ENCODE data around the gene SP1.

DNA sequence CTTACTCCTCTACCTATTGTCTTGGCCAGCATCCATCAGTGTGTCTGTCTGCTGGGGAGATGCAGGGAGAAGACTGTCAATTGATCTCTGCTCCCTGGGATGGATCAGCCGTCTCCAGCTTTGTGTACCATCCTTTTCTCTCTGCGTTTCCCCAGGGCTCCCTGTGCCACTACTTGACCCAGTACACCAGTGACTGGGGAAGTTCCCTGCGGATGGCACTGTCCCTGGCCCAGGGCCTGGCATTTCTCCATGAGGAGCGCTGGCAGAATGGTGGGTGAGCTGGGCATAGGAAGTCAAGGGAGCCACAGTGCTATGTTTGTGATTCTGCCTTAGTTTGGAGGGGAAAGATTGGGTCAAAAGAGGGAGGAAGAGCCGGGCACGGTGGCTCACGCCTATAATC is 48.8 kb downstream of the SP1 start:
- TF ChIP-seq CTCF (IDR thresholded peaks at IDR 0.05) (no peak), POLR2A (IDR thresholded peaks at IDR 0.05) (no peak), EP300 (IDR thresholded peaks at IDR 0.05) (no peak)

Data from suprapubic skin (tissue), 3 donors.